NT2/D1 (cell line): ENCODE data around the gene ZNF414.

Experiments
- DNase-seq: peaks from one replicate; pipeline ENCODE4 v3.0.0-alpha.2; 2011; ENCODE audit warnings: low read depth, low spot score
- H3K27me3 ChIP-seq: 2 replicates; pipeline ENCODE4 v1.6.0; 2011; ENCODE audit warnings: mild to moderate bottlenecking; ENCODE audit not compliant: insufficient read length, insufficient read depth
- H3K36me3 ChIP-seq: 2 replicates; pipeline ENCODE4 v1.6.1; 2011; ENCODE audit warnings: mild to moderate bottlenecking, low read length, mixed read lengths; ENCODE audit not compliant: insufficient read depth, insufficient read length
- H3K4me1 ChIP-seq: 2 replicates; pipeline ENCODE4 v1.5.1; 2011; ENCODE audit not compliant: insufficient read depth, insufficient read length
- H3K4me3 ChIP-seq: 2 replicates; pipeline ENCODE4 v1.5.1; 2011; ENCODE audit warnings: low read depth; ENCODE audit not compliant: insufficient read length
- H3K9ac ChIP-seq: 2 replicates; pipeline ENCODE4 v1.6.0; 2011; ENCODE audit warnings: low read depth; ENCODE audit not compliant: insufficient read length
- H3K9me3 ChIP-seq: 2 replicates; pipeline ENCODE4 v1.5.1; 2011; ENCODE audit warnings: mild to moderate bottlenecking, low read length; ENCODE audit not compliant: insufficient read depth
- SUZ12 ChIP-seq: IDR thresholded peaks from 2 replicates; pipeline ENCODE4 v1.6.1; 2011; ENCODE audit not compliant: insufficient read length, insufficient read depth; ENCODE audit errors: extremely low read depth
- YY1 ChIP-seq: IDR thresholded peaks from 2 replicates; pipeline ENCODE4 v1.6.1; 2011; ENCODE audit not compliant: insufficient read length, insufficient read depth
- ZNF274 ChIP-seq: IDR thresholded peaks from 2 replicates; pipeline ENCODE4 v1.6.1; 2011; ENCODE audit warnings: mild to moderate bottlenecking, low read depth, low read length

Gene ZNF414

DNA sequence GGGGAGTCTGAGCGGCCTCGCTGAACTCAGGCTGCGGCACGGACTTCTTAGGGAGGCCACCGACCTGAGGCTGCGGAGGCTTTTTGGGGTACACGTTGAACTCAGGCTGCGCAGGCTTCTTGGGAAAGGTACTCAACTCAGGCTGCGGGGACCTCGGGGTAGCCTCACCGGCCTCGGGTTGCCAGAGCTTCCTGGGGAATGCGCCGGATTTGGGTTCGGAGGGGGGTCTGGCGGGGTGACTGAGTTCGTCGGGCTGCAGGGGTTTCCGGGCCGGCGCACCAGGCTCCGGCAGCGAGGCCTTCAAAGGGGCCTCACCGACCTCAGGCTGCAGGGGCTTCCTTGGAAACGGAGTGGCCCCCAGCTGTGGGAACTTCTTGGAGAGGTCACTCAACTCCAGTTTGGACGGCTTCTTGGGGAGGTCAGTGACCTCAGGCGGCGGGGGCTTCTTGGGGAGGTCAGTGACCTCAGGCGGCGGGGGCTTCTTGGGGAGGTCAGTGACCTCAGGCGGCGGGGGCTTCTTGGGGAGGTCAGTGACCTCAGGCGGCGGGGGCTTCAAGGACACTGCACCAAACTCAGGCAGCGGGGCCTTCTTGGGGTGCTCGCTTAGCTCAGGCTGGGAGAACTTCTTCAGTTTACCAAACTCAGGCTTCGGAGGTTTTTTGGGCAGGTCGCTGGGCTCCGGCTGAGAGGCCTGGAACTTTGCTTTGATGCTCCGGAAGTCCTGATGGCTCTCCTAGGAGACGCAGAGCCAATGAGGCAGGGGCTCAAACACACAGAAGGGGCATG is 14.7 kb downstream of the ZNF414 start:
- peak overlapping the region; percentile 57 for H3K9ac ChIP-seq
- H3K4me1 ChIP-seq: peaks cover 28% of the 10 kb centered on the region
- DNase-seq: no peak
- no peaks in the 10 kb centered on the region for H3K36me3 ChIP-seq
- H3K4me3 ChIP-seq: no peak overlapping the region
- H3K27me3 ChIP-seq: no peaks in the 10 kb centered on the region
- H3K9me3 ChIP-seq: no peaks in the 10 kb centered on the region
- no peak for TF ChIP-seq ZNF274
- no peak for TF ChIP-seq SUZ12
- no peak for TF ChIP-seq YY1

DNA sequence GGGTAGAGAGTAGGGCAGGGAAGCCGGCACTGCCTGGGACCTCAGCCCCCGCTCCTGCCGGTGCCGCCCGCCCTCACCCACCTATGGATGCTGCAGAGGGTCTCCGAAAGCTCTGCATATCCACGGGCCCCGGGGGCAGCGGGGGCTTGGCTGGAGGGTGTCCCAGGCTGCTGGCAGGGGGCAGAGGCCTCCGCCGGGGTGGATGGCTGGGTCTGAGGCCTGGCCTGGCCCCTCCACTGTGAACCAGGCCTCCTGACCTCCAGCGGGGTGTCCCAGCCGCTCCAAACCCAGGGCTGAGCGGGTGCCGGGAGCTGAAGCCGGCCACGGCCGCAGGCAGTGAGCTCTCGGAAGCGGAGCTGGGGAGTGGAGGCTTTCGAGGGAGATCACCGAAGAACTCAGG is 15.7 kb downstream of the ZNF414 start:
- Histone ChIP-seq H3K27me3 (no peaks in the 10 kb centered on the region), H3K9ac (peak overlapping the region; percentile 57), H3K36me3 (no peaks in the 10 kb centered on the region), H3K9me3 (no peaks in the 10 kb centered on the region), H3K4me3 (no peak overlapping the region), H3K4me1 (peaks cover 28% of the 10 kb centered on the region)
- DNase-seq: no peak
- no peak for TF ChIP-seq SUZ12
- no peak for TF ChIP-seq YY1
- TF ChIP-seq ZNF274: no peak

GRCh38 chr19:8494158-8494557 is 19.8 kb downstream of the ZNF414 start:
- peaks cover 9% of the 10 kb centered on the region for H3K4me1 ChIP-seq
- peaks cover 17% of the 10 kb centered on the region for H3K36me3 ChIP-seq
- H3K4me3 ChIP-seq: no peak overlapping the region
- H3K9ac ChIP-seq: peak overlapping the region; percentile 61
- TF ChIP-seq YY1 (no peak), SUZ12 (no peak), ZNF274 (no peak)
- DNase-seq: no peak
- H3K9me3 ChIP-seq: no peaks in the 10 kb centered on the region
- H3K27me3 ChIP-seq: no peaks in the 10 kb centered on the region

DNA sequence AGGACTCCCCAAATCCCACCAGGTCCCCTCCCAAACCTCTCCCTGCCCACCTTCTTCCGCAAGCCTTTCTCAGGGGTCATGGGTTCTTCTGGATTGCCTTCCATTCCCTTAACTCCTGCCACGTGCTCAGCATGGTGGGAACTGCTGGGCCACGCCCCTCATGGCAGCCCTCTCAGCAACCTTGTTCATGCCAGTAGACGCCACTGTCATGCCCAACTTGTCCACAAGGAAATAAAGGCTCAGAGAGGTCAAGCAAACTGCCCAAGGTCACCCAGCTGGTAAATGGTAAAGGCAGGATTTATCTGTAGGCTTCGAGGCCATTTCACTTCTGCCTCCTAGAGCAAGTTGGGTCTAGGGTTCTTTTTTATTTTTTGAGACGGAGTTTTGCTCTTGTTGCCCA is 22.4 kb downstream of the ZNF414 start:
- no peak for TF ChIP-seq YY1
- TF ChIP-seq SUZ12: no peak
- TF ChIP-seq ZNF274: no peak
- Histone ChIP-seq H3K4me1 (peaks cover 5% of the 10 kb centered on the region), H3K4me3 (no peak overlapping the region), H3K27me3 (no peaks in the 10 kb centered on the region), H3K36me3 (peaks cover 43% of the 10 kb centered on the region), H3K9me3 (no peaks in the 10 kb centered on the region), H3K9ac (no peak overlapping the region)
- DNase-seq: no peak

DNA sequence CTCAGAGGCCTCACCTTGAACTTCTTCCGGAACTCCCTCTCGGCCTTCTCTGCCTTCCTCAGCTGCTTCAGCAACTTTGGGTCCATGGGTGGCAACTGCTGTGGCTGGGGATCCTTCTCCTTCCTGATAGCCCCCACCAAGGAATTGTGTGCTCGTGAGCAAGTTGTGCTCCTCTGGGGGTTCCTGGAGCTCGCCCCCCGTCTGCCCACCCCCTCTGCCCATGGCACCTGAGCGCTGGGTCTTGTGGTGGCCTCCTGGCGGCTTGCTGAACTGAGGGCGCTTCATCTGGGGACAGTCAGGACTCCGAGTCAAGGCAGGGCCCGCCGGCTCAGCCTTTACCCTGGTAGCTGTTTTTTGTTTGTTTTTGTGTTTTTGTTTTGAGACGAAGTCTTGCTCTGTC is 23.1 kb downstream of the ZNF414 start:
- H3K4me3 ChIP-seq: no peak overlapping the region
- H3K27me3 ChIP-seq: no peaks in the 10 kb centered on the region
- TF ChIP-seq YY1 (no peak), ZNF274 (no peak), SUZ12 (no peak)
- H3K36me3 ChIP-seq: peaks cover 50% of the 10 kb centered on the region
- H3K9ac ChIP-seq: peak overlapping the region; percentile 29
- DNase-seq: no peak
- no peaks in the 10 kb centered on the region for H3K9me3 ChIP-seq
- peaks cover 9% of the 10 kb centered on the region for H3K4me1 ChIP-seq

GRCh38 chr19:8490395-8490760 is 23.6 kb downstream of the ZNF414 start:
- no peak overlapping the region for H3K9ac ChIP-seq
- H3K9me3 ChIP-seq: no peaks in the 10 kb centered on the region
- no peak for TF ChIP-seq YY1
- TF ChIP-seq ZNF274: no peak
- TF ChIP-seq SUZ12: no peak
- peaks cover 12% of the 10 kb centered on the region for H3K4me1 ChIP-seq
- H3K4me3 ChIP-seq: no peak overlapping the region
- peaks cover 55% of the 10 kb centered on the region for H3K36me3 ChIP-seq
- no peaks in the 10 kb centered on the region for H3K27me3 ChIP-seq
- no peak for DNase-seq

DNA sequence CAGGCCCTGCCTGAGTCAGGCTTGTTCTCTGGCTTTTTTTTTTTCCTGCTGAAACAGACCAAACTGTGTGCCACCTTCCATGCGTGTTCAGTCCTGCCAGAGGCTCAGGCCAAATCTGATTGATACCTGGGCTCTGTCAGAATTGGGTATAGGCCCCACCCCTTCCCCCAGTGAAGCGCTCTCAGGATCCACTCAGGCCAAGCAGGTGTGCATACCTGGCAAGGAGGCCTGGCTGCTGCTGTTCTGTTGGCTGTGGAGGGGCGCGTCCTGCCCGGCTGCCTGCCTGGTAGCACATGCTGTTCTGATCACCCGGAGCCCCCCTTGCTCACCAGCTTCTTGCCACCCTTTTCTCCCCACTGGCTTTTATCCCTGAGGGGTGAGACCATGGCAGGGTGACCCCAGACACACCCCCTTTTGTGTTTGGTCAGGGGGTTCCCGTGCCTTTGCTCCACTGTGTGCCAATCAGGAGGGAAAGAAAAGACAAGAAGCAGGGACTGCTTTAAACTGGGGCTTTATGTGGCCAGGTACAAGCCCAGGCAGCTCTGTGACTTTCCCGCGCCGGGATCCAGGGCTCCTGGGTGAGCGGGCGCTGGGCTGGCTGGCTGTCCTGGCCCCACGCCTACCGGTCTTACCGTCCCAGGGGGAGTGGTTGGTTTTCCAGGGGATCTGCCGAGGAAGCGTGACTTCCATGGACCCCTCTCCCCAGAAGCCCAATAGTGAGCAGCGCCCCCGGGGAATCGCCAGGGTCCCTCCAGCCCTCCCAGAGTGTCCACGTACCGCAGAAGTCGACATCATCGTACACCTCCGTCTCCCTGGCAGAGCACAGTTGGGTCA is 24.2 kb downstream of the ZNF414 start:
- Histone ChIP-seq H3K9me3 (no peaks in the 10 kb centered on the region), H3K36me3 (peaks cover 61% of the 10 kb centered on the region), H3K27me3 (no peaks in the 10 kb centered on the region), H3K4me1 (peaks cover 12% of the 10 kb centered on the region), H3K9ac (no peak overlapping the region), H3K4me3 (no peak overlapping the region)
- TF ChIP-seq YY1 (no peak), SUZ12 (no peak), ZNF274 (no peak)
- no peak for DNase-seq
